GM12878 (cell line): ENCODE measurements around the gene FRYL.

Experiments used
- BRCA1 ChIP-seq: IDR thresholded peaks from 2 replicates; pipeline ENCODE4 v1.6.1; 2011; ENCODE audit warnings: low read depth, low read length, improper control_type of control experiment
- EP300 ChIP-seq, 2 experiments: fragments of 150-350 bp in 1 of 2; IDR thresholded peaks; 2 replicates each; pipeline ENCODE4 v1.6.1; 2011 to 2012; ENCODE audit warnings: low read depth in 2 of 2, low read length in 2 of 2, borderline replicate concordance in 1 of 2, improper control_type of control experiment in 1 of 2, inconsistent platforms in 1 of 2; ENCODE audit not compliant: control insufficient read depth in 1 of 2
- TF ChIP-seq, protein P1 (sequence below), 3 experiments: IDR thresholded peaks in 2 of 3; conservative IDR thresholded peaks in 1 of 3; 2 replicates each; pipeline ENCODE4 v1.5.1; 2011; ENCODE audit warnings: low read depth in 3 of 3, low read length in 3 of 3, mild to moderate bottlenecking in 3 of 3, control low read depth in 2 of 3, moderate library complexity in 2 of 3, inconsistent platforms in 1 of 3, mixed read lengths in 1 of 3; ENCODE audit not compliant: control insufficient read depth in 2 of 3, insufficient read depth in 1 of 3; ENCODE audit errors: extremely low read depth in 1 of 3

DNA sequence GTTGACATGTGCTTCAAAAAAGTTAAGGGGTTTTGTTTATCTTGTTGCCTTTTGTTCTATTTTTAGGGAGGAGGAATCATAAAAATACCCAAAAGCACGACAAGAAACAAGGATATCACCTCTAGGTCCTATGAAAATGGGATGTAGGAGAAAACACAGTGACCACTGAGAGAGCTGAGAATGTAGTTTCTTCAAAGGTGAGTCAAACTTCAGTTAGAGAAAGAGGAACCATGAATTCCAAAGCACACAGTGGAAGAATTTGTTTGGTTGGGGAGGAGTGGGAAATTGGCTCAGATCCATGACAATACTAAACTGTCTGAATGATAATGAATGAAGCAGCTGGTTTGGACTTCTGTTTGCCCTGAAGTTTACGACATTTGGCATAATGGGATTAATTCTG lies 19.1 kb upstream of the FRYL start:
- no peak for TF ChIP-seq EP300 (IDR thresholded peaks at IDR 0.05; ENCODE audit: borderline replicate concordance in 1 of 2, control insufficient read depth in 1 of 2, low read depth in 2 of 2, low read length in 2 of 2)
- TF ChIP-seq, protein P1, sequence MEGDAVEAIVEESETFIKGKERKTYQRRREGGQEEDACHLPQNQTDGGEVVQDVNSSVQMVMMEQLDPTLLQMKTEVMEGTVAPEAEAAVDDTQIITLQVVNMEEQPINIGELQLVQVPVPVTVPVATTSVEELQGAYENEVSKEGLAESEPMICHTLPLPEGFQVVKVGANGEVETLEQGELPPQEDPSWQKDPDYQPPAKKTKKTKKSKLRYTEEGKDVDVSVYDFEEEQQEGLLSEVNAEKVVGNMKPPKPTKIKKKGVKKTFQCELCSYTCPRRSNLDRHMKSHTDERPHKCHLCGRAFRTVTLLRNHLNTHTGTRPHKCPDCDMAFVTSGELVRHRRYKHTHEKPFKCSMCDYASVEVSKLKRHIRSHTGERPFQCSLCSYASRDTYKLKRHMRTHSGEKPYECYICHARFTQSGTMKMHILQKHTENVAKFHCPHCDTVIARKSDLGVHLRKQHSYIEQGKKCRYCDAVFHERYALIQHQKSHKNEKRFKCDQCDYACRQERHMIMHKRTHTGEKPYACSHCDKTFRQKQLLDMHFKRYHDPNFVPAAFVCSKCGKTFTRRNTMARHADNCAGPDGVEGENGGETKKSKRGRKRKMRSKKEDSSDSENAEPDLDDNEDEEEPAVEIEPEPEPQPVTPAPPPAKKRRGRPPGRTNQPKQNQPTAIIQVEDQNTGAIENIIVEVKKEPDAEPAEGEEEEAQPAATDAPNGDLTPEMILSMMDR (IDR thresholded peaks at IDR 0.05 in 2 of 3, conservative IDR thresholded peaks at IDR 0.05 in 1 of 3; ENCODE audit: control insufficient read depth in 2 of 3, extremely low read depth in 1 of 3, insufficient read depth in 1 of 3, low read depth in 3 of 3, low read length in 3 of 3): no peak
- no peak for TF ChIP-seq BRCA1
